IPS DF 6.9 (cell line): ENCODE data around the gene NUDT8.
"Not testable (repeated sequence)": the region's sequence is repeated elsewhere in the genome, so short reads cannot be mapped to it uniquely, and the experiment has no call there.

ENCODE experiments used
- DNase-seq: peaks from one replicate; pipeline ENCODE4 v3.0.0-alpha.2; 2013; ENCODE audit warnings: low read depth, low spot score
- H3K27ac ChIP-seq: one replicate; pipeline ENCODE4 v1.5.1; 2013; ENCODE audit warnings: low read length, control low read depth
- H3K27me3 ChIP-seq: 2 replicates; pipeline ENCODE4 v1.6.1; 2013; ENCODE audit warnings: mild to moderate bottlenecking, low read length; ENCODE audit not compliant: control insufficient read depth, insufficient read depth
- H3K36me3 ChIP-seq: 2 replicates; pipeline ENCODE4 v1.6.1; 2013; ENCODE audit warnings: low read length; ENCODE audit not compliant: control insufficient read depth, insufficient read depth
- H3K4me1 ChIP-seq: 2 replicates; pipeline ENCODE4 v1.6.1; 2013; ENCODE audit warnings: low read length; ENCODE audit not compliant: control insufficient read depth, insufficient read depth
- H3K4me3 ChIP-seq: 2 replicates; pipeline ENCODE4 v1.5.1; 2013; ENCODE audit warnings: mild to moderate bottlenecking, low read length
- H3K9me3 ChIP-seq: 2 replicates; pipeline ENCODE4 v1.6.1; 2013; ENCODE audit warnings: low read length, inconsistent platforms; ENCODE audit not compliant: control insufficient read depth, insufficient read depth
- WGBS: extraction: QIAGEN DNeasy Blood & Tissue Kit; methylation state at CpG from one replicate; pipeline ENCODE4 v1.1.7; 2013; ENCODE audit warnings: mixed read lengths, missing lambda C conversion rate; ENCODE audit not compliant: insufficient read length, insufficient coverage; 5-methylcytosine and 5-hydroxymethylcytosine counted together

NUDT8 gene

DNA sequence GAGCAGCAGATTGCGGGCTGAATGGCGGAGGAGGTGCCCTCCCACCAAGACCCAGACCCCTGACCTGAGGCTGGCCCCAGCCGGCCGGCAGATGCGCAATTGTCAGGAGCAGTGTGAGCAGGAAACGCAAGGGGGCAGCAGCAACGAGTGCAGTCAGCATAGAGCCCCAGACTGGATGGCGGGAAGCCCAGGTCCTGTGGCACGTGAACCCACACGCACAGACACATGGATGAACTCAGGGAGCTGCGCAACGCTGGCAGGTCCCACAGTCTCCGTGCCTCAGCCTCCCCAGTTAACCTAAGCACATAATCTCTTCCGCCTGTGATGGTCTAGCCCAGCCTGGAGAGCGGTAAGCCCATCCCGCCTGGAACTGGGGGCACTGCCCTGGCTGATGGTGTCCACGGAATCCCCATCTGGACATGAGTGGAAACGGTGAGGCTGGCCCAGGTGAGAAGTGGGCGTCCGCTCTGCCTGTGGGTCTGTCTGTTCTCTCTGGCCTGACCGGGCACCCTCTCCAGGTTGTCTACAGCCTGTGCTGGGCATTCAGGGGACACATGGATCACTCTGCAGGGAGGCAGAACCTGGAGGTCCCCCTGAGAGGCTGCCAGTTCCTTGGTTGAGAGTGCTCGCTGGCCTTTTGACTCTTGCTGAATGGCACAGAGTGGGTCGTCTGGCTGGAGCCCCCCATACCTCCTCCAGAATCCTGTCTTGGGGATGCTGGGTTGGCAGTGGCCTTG, 10.5 kb upstream of the NUDT8 start:
- H3K4me1 ChIP-seq = no peaks in the 10 kb centered on the region; the same call in 1 of the 2 replicates
- no peak overlapping the region for H3K4me3 ChIP-seq
- no CpG with 5 or more reads among the region's 23 CpGs for WGBS
- H3K27ac ChIP-seq = no peak overlapping the region
- no peaks in the 10 kb centered on the region for H3K9me3 ChIP-seq
- H3K27me3 ChIP-seq = peaks cover 3% of the 10 kb centered on the region; the same call in 1 of the 2 replicates
- DNase-seq = no peak
- H3K36me3 ChIP-seq = no peaks in the 10 kb centered on the region

DNA sequence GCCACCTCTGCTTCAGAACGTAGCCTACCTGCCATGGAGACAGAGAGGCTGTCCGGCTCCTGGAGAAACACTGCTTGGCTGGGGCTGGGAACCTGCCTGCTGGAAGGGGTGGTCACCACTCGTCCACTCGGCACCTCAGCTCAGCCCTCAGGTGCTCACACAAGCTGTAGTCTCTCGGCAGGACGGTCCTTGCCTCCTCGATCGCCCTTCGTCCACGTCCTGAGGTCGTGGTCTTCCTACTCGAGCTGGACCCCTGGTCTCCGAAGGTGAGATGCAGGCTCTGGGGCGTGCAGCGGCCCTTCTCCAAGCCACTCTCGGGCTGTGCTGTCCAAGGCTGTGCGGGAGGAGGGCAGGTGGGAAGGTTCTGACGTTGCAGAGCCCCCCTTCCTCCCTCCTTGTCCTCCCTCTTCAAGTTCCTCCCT, 9.7 kb upstream of the NUDT8 start, which contains the start of gene TBX10:
Gene TBX10, minus strand, starts transcription at position 326 of the 422 bp plus-strand sequence. Its CDS starts 291 bp downstream, at position 35.
- Histone ChIP-seq H3K9me3 (no peaks in the 10 kb centered on the region), H3K4me3 (no peak within 1 kb of the TSS), H3K36me3 (no peaks in the 10 kb centered on the region), H3K27ac (no peak within 1 kb of the TSS), H3K4me1 (no peaks in the 10 kb centered on the region), H3K27me3 (peaks cover 3% of the 10 kb centered on the region; the same call in 1 of the 2 replicates)
- no CpG with 5 or more reads among the region's 18 CpGs for WGBS
- DNase-seq = no peak

DNA sequence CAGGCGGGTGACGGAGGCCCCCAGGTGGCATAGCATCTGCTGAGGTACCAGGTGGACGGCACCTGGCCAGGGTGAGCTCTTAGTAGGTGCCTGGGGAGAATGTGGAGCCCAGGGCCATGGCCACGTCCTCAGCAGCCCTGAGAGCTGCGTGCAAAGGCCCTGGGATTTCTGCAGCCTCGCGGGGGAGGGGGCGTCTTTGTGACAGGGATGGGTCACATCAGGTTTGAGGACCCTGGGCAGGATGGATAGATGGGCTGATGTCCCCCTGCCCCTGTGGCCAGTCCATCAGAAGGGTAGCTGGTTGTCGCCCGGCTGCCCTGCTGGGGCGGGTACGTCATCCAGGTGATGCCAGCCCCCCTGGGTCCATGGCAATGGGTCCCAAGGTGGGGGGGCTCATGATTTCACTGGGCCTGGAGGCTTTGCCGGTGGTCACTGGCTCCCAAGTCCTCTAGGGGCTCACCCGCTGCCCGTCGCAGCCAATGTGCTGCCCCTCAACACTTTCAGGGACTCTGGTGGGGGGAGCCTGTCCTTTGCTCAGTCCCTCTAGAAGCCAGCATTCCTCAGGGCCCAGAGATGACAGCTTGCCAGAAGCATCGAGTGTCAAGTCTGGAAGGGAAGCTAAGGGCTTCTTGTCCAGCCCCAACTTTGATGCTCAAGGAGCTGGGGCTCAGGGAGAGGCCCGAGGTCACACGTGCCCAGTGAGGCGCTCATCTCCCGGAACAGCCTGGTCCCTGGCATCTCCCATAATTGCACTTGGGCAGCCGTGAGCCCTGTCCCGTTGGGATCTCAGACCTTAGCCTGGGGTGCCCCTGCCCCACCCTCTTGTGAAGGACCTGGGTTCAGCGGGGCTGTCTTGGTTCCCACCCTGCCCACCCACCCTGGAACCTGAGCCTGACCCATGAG, 9.0 kb upstream of the NUDT8 start:
- H3K9me3 ChIP-seq = no peaks in the 10 kb centered on the region
- no peak for DNase-seq
- WGBS = no CpG with 5 or more reads among the region's 24 CpGs
- H3K27me3 ChIP-seq = peaks cover 3% of the 10 kb centered on the region; the same call in 1 of the 2 replicates
- H3K4me1 ChIP-seq = no peaks in the 10 kb centered on the region
- no peak overlapping the region for H3K27ac ChIP-seq
- no peaks in the 10 kb centered on the region for H3K36me3 ChIP-seq
- no peak overlapping the region for H3K4me3 ChIP-seq

DNA sequence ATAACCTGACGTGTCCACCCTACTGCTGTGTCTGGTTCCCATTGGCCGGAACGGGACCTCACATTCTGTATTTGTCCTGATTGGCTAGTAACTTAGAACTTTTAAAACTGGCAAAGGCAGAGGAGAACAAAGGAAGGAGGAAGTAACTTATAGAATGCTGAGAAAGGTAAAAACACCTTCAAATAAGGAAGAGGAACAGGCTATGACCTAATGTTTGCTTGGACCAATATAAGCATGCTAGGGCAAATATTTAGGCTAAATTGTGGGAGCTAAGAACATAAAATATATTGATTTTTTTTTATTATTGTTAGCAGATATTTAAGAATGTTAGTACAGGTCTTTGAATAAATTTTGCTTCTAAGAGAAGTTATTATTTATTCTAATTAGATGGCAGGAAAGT, 7.7 kb upstream of the NUDT8 start:
- not testable (repeated sequence) for H3K4me1 ChIP-seq, H3K27ac ChIP-seq, H3K9me3 ChIP-seq, H3K27me3 ChIP-seq, DNase-seq, H3K4me3 ChIP-seq, H3K36me3 ChIP-seq
- no CpG with 5 or more reads among the region's 3 CpGs for WGBS

DNA sequence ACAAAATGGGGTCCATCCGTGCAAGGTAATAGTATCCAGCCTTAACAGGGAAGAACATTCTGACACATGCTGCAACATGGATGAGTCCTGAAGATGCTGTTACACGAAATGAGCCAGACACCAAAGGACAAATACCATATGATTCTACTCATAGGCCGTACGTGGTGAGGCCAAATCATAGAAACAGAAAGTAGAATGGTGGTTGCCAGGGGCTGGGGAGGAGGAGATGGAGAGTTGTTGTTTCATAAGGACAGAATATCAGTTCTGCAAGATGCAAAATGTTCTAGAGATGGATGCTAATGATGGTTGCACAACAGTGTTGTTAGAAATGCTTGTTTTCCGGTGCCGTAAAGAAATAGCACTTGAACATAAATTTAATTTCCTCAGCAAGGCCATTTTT, 7.2 kb upstream of the NUDT8 start:
- WGBS = no CpG with 5 or more reads among the region's 6 CpGs
- H3K36me3 ChIP-seq = no peaks in the 10 kb centered on the region
- H3K27ac ChIP-seq = no peak overlapping the region
- H3K4me1 ChIP-seq = 0 out of 2 replicates have a peak, but pooled peaks cover 2% of the 10 kb centered on the region
- no peak for DNase-seq
- no peak overlapping the region for H3K4me3 ChIP-seq
- H3K9me3 ChIP-seq = no peaks in the 10 kb centered on the region
- peaks cover 3% of the 10 kb centered on the region; the same call in 1 of the 2 replicates for H3K27me3 ChIP-seq

DNA sequence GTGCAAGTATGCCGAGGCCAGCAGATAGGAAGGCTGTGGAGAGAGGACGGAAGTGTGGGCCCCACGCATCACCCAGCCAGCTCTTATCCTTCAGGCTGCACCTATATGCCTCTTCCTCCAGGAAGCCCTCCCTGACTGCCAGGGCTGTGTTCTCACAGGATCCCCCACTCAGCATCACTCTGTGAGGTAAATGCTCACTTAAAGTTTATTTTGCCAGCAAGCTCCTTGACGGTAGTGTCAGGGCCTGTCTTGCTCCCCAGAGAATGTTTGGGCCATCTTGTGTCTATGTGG, 5.4 kb upstream of the NUDT8 start:
- H3K4me1 ChIP-seq = peaks cover 6% of the 10 kb centered on the region; the same call in 1 of the 2 replicates
- H3K27ac ChIP-seq = no peak overlapping the region
- H3K27me3 ChIP-seq = peaks cover under 1% of the 10 kb centered on the region; the same call in 1 of the 2 replicates
- DNase-seq = no peak
- no peak overlapping the region for H3K4me3 ChIP-seq
- no peaks in the 10 kb centered on the region for H3K9me3 ChIP-seq
- WGBS = no CpG with 5 or more reads among the region's 4 CpGs
- H3K36me3 ChIP-seq = no peaks in the 10 kb centered on the region

DNA sequence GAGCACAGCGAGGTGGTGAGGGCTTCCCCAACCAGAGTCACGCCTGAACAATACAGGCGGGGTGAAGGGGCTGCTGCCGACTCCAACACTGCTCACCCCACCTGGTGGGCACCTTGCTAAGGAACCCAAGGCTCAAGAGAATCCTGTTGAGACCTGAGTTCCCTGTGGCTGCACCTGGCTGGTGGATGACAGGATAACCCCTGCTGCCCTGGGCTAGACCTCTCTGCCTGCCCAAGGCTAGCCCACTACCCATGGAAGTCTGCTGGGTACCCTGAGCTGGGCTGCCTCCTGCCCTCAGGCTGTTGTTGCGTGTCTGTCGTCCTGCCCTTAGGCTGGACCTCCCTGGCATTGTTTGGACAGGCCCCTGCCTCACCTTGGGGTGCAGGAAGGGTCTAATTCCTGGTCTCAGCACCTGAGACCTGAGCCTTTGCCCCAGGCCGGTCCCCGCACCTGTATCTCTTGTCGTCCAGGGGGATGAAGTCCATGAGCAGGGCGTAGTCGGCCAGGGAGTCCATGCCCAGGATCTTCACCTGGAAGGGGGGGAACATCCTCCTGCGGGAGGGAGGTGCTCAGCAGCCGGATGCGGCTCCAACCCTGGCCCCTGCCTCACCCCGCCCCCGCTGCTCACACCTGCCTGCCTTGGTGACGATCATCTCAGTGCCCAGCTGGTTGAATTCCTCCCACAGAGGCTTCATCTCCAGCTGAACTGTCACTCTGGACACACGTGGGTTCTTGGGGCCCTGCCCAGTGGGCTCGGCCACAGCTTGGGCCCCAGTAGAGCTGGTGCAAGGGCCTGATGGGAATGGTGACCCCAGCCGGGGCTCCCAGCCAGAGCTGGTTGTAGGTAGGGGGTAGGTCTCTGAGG, 4.9 kb upstream of the NUDT8 start:
- Histone ChIP-seq H3K9me3 (no peaks in the 10 kb centered on the region), H3K27ac (no peak overlapping the region), H3K4me1 (peaks cover 6% of the 10 kb centered on the region; the same call in 1 of the 2 replicates), H3K4me3 (no peak overlapping the region), H3K27me3 (no peaks in the 10 kb centered on the region), H3K36me3 (no peaks in the 10 kb centered on the region)
- DNase-seq = no peak
- no CpG with 5 or more reads among the region's 20 CpGs for WGBS

DNA sequence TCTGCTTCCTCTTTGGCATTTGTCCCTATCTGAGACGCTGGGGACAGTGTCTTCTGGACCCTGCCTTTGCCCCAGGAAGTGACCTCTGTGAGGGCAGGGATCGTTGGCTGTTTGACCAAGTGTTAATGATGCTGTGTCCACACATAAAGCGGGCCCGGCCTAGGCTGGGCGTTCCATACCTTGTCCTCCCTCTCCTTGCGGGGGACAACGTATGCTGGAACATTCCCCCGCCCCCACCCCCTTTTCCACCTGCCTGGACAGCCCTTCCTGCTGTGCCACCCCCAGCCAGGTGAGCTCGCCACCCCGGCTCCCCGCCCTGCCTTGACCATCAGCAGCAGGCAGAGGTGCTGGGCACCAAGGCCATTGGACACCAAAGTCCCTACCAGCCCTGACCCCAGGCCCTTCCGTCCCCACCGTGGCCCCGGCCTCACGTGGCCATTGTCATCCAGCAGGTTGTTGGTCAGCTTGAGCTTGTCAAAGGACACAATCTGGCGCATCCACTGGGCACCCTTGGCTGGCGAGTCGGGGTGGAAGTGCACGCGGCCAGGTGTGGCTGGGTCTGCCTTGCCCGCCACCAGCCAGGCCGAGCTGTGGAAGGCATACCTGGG, 4.1 kb upstream of the NUDT8 start:
- Histone ChIP-seq H3K9me3 (no peaks in the 10 kb centered on the region), H3K36me3 (no peaks in the 10 kb centered on the region), H3K27me3 (no peaks in the 10 kb centered on the region), H3K4me1 (peaks cover 6% of the 10 kb centered on the region; the same call in 1 of the 2 replicates), H3K27ac (no peak overlapping the region), H3K4me3 (no peak overlapping the region)
- WGBS = no CpG with 5 or more reads among the region's 22 CpGs
- DNase-seq = no peak

DNA sequence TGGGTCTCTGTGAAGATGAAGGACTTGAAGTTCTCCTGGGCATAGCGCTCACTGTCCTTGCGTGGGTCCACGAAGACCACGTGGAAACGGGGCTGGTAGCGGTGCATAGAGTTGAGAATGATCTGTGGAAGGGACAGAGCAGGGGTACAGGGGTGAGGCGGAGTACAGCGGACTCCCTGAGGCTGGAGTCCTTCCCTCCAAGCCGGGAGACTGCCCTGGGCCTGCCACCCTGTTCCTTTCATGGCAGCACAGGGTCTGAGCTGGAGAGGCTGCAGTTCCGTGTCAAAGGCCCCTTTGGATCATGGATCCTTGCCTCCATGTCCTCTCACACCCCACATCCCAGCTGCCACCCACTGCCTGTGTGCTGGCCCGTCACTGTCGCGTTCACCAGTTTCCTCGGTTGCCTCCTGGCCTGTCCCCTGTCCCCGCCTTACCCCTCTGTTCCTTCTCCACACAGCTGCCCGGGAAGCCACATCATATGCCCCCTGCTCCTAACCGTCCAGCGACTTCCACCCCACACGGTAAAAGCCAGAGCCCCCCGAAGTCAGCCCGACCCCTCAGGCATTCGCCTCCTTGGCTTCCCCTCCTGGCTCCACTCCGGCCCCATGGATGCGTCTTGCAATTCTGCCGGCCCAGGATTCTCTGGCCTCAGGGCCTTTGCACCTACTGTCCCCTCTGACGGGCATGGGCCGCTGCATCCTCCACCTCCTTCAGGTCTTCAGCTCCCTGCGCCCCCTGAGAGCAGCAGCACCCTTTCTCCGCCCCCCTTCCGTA, 3.4 kb upstream of the NUDT8 start:
- no peak overlapping the region for H3K4me3 ChIP-seq
- peaks cover 8% of the 10 kb centered on the region for H3K4me1 ChIP-seq

More for the DNA sequence above, 3.4 kb upstream of the NUDT8 start:
- no peaks in the 10 kb centered on the region for H3K27me3 ChIP-seq
- DNase-seq = no peak
- H3K9me3 ChIP-seq = no peaks in the 10 kb centered on the region
- WGBS = no CpG with 5 or more reads among the region's 30 CpGs
- H3K36me3 ChIP-seq = no peaks in the 10 kb centered on the region
- no peak overlapping the region for H3K27ac ChIP-seq
